Prostate gland (tissue), 2 donors: Measurements from ENCODE around the gene SAMD4A. TPM values are rescaled to one million over a fixed set of nuclear protein-coding genes. Genes with fewer than 3 reads are reported as not detected.

Experiments
- DNase-seq: peaks from one replicate; pipeline ENCODE4 v3.0.0-alpha.2; 2019; ENCODE audit warnings: low spot score
- H3K27ac ChIP-seq, 2 donors: fragments of 200-600 bp; sonication (generic); 2 replicates each; pipeline ENCODE4 v1.5.1; 2017 to 2019
- H3K27me3 ChIP-seq: fragments of 200-600 bp; sonication (generic); replicated peaks from 2 replicates; pipeline ENCODE4 v1.5.1; 2019; ENCODE audit not compliant: insufficient read depth
- H3K36me3 ChIP-seq, 2 donors: fragments of 200-600 bp; sonication (generic); 1 replicate in 1 of 2; 2 replicates in 1 of 2; pipeline versions ENCODE4 v1.5.1 to v1.8.1; 2017 to 2019
- H3K4me1 ChIP-seq: fragments of 200-600 bp; sonication (generic); replicated peaks from 2 replicates; pipeline ENCODE4 v1.5.1; 2019
- H3K4me3 ChIP-seq, 2 donors: fragments of 200-600 bp; sonication (generic); 2 replicates each; pipeline ENCODE4 v1.5.1; 2017 to 2019
- H3K9me3 ChIP-seq: fragments of 200-600 bp; sonication (generic); 2 replicates; pipeline ENCODE4 v1.5.1; 2017
- CTCF ChIP-seq, 4 experiments: fragments of 200-600 bp in 2 of 4; fragments of 450-650 bp in 2 of 4; sonication (generic) in 2 of 4; IDR thresholded peaks; 1 replicate in 3 of 4; 2 replicates in 1 of 4; pipeline ENCODE4 v1.5.1; 2016 to 2019; ENCODE audit warnings: antibody characterized with exemption in 4 of 4, mild to moderate bottlenecking in 2 of 4, moderate library complexity in 2 of 4
- POLR2A ChIP-seq: fragments of 450-650 bp; IDR thresholded peaks from one replicate; pipeline ENCODE4 v1.6.1; 2016; ENCODE audit warnings: antibody characterized with exemption, mild to moderate bottlenecking
- POLR2AphosphoS5 ChIP-seq: sonication (generic); formaldehyde crosslinking; IDR thresholded peaks from one replicate; pipeline ENCODE4 v1.6.1; 2017; ENCODE audit warnings: antibody characterized with exemption
- WGBS: methylation state at CpG from one replicate; pipeline ENCODE4 v1.1.5; 2018; 5-methylcytosine and 5-hydroxymethylcytosine counted together
- intact Hi-C: fragments of 100-400 bp; cut with DNase I; formaldehyde crosslinking; loops from one replicate; pipeline ENCODE4 v1.14.2; 2022
- total RNA-seq, 2 donors: library from RNA; depleted of rRNA; stranded (reverse); fragments of >200 nt; gene quantifications; one replicate each; pipeline ENCODE4 v1.1.0, GENCODE V29; 2016

Gene SAMD4A
- total RNA-seq, 2 donors from 2014 or later = 18.1 to 38.5 TPM

GRCh38 chr14:54769951-54770863 is 203.3 kb downstream of the SAMD4A start:
- Histone ChIP-seq H3K9me3 (no peaks in the 10 kb centered on the region), H3K4me3 (no peak overlapping the region), H3K4me1 (no peaks in the 10 kb centered on the region), H3K36me3 (no peaks in the 10 kb centered on the region), H3K27ac (no peak overlapping the region), H3K27me3 (no peaks in the 10 kb centered on the region)
- 80% methylated on average over 14 of the region's 14 CpGs for WGBS
- DNase-seq = no peak
- TF ChIP-seq POLR2AphosphoS5 (no peak), CTCF (IDR thresholded peaks at IDR 0.05) (no peak), POLR2A (no peak)
- intact Hi-C loops = loop anchor here (5.0 kb wide), 1 partner anchor 78 kb away; no protein-coding TSS in a partner anchor

GRCh38 chr14:54771411-54772027 is 204.6 kb downstream of the SAMD4A start:
- no peaks in the 10 kb centered on the region for H3K27me3 ChIP-seq
- no peak overlapping the region for H3K27ac ChIP-seq
- 65% methylated on average over 6 of the region's 6 CpGs for WGBS
- no peaks in the 10 kb centered on the region for H3K36me3 ChIP-seq
- no peaks in the 10 kb centered on the region for H3K9me3 ChIP-seq
- no peak overlapping the region for H3K4me3 ChIP-seq
- intact Hi-C loops = loop anchor here (5.0 kb wide), 1 partner anchor 79 kb away; no protein-coding TSS in a partner anchor
- H3K4me1 ChIP-seq = no peaks in the 10 kb centered on the region
- no peak for DNase-seq
- TF ChIP-seq POLR2A = no peak
- TF ChIP-seq CTCF (IDR thresholded peaks at IDR 0.05) = no peak
- no peak for TF ChIP-seq POLR2AphosphoS5

GRCh38 chr14:54772451-54772881 is 205.5 kb downstream of the SAMD4A start:
- Histone ChIP-seq H3K9me3 (no peaks in the 10 kb centered on the region), H3K36me3 (no peaks in the 10 kb centered on the region), H3K27me3 (no peaks in the 10 kb centered on the region), H3K4me1 (no peaks in the 10 kb centered on the region), H3K4me3 (no peak overlapping the region), H3K27ac (peak overlapping the region; percentile 67 to 78)
- intact Hi-C loops = loop anchor here (5.0 kb wide), 1 partner anchor 80 kb away; no protein-coding TSS in a partner anchor
- WGBS = 82% methylated on average over 7 of the region's 7 CpGs
- TF ChIP-seq POLR2AphosphoS5 (no peak), CTCF (IDR thresholded peaks at IDR 0.05) (no peak), POLR2A (no peak)
- no peak for DNase-seq

- no peaks in the 10 kb centered on the region for H3K9me3 ChIP-seq
- H3K27ac ChIP-seq = peak overlapping the region; percentile 67 to 78
- no peak overlapping the region for H3K4me3 ChIP-seq
- no peaks in the 10 kb centered on the region for H3K4me1 ChIP-seq
- TF ChIP-seq POLR2AphosphoS5 (peak; percentile 65), POLR2A (peak; percentile 2), CTCF (IDR thresholded peaks at IDR 0.05) (peak; percentile 38 to 77 (median 58))
- no peaks in the 10 kb centered on the region for H3K36me3 ChIP-seq
- 24% methylated on average over 15 of the region's 19 CpGs for WGBS
- H3K27me3 ChIP-seq = no peaks in the 10 kb centered on the region
- intact Hi-C loops = loop anchor here (1.0 to 5.0 kb wide), 2 partner anchors 81 to 208 kb away; no protein-coding TSS in a partner anchor
- peak; percentile 70 for DNase-seq
These were observed 206.5 kb downstream of the SAMD4A start for GRCh38 chr14:54773171-54774006.
